Measurements from ENCODE around the gene STARD9. TPM values are rescaled to one million over a fixed set of nuclear protein-coding genes. Genes with fewer than 3 reads are reported as not detected.
A peak's percentile ranks its signal among the peaks of the same experiment; 100 is the strongest.

STARD9 gene
- total RNA-seq, 1 experiment from 2014 or later, result 5.0 TPM

- ChIA-PET CTCF (no interaction called here), RAD21 (ENCODE audit: low non-redundant PET in 1 of 2, low total read pairs in 2 of 2, uncharacterized antibody in 2 of 2, unreplicated experiment in 2 of 2) (no interaction called here), POLR2A (no interaction called here)
- DNase-seq (ENCODE audit: low read depth, low spot score), result no peak
- H3K4me1 ChIP-seq (ENCODE audit: control insufficient read depth in 1 of 2, insufficient read depth in 2 of 2, low read length in 2 of 2), result peaks cover 12 to 16% of the 10 kb centered on the region in 2 experiments; a peak in 3 of 4 replicates
- no peaks in the 10 kb centered on the region for H3K9me3 ChIP-seq (ENCODE audit: control insufficient read depth in 1 of 2, insufficient read depth in 1 of 2, low read depth in 1 of 2, low read length in 2 of 2)
- no peak for ATAC-seq
- peak overlapping the region; percentile 90 for H3K4me2 ChIP-seq (ENCODE audit: low read length)
- H4K20me1 ChIP-seq (ENCODE audit: insufficient read depth), result no peaks in the 10 kb centered on the region
- TF ChIP-seq RAD21 (IDR thresholded peaks at IDR 0.05; ENCODE audit: low read depth), result no peak
- TF ChIP-seq YY1 (IDR thresholded peaks at IDR 0.05; ENCODE audit: extremely low read depth, insufficient replicate concordance, low read depth, low read length), result no peak
- no peak for TF ChIP-seq POLR2A (IDR thresholded peaks at IDR 0.05; ENCODE audit: borderline replicate concordance, extremely low read depth, insufficient read depth, insufficient read length)
- TF ChIP-seq SRF (IDR thresholded peaks at IDR 0.05; ENCODE audit: low read depth), result no peak
- intact Hi-C loops (cut with micrococcal nuclease), result loop anchor here (10.0 kb wide), 1 partner anchor 549 kb away; no protein-coding TSS in a partner anchor
- H3K27ac ChIP-seq (ENCODE audit: low read depth, low read length), result no peak overlapping the region
- H3K36me3 ChIP-seq (ENCODE audit: control insufficient read depth in 1 of 2, insufficient read depth in 2 of 2, low read length in 2 of 2), result peaks cover 23 to 26% of the 10 kb centered on the region in 2 experiments
- peaks cover 7% of the 10 kb centered on the region; the same call in 1 of the 2 replicates for H3K79me2 ChIP-seq (ENCODE audit: insufficient read depth, low read length)
- peak overlapping the region; percentile 75 for H3K9ac ChIP-seq (ENCODE audit: low read length)
- peak overlapping the region; percentile 69 to 85 for H3K4me3 ChIP-seq (replicated peaks in 1 of 2; ENCODE audit: low read depth in 1 of 2, low read length in 2 of 2)
- H3K27me3 ChIP-seq (ENCODE audit: insufficient read depth, low read length), result no peaks in the 10 kb centered on the region
- TSS peak; percentile 72 for BruUV-seq (replicated peaks)
- no peak overlapping the region for H2AFZ ChIP-seq (ENCODE audit: low read depth, low read length, poor library complexity, severe bottlenecking)
- no peaks in the 10 kb centered on the region for H3K9me2 ChIP-seq (ENCODE audit: insufficient read depth)
These were observed 160.2 kb downstream of the STARD9 start for GRCh38 chr15:42735382-42736165.

GRCh38 chr15:42736178-42736792, 160.9 kb downstream of the STARD9 start:
- ChIA-PET CTCF (interaction anchor here (0.6 kb wide), 1 partner anchor 335 kb away, joined by 3 read pairs; no protein-coding TSS in a partner anchor), POLR2A (no interaction called here), RAD21 (ENCODE audit: low non-redundant PET in 1 of 2, low total read pairs in 2 of 2, uncharacterized antibody in 2 of 2, unreplicated experiment in 2 of 2) (interaction anchor here in 1 of 2 experiments (0.7 kb wide), 1 partner anchor 334 kb away, joined by 3 read pairs; no protein-coding TSS in a partner anchor)
- Histone ChIP-seq H3K27ac (ENCODE audit: low read depth, low read length) (peak overlapping the region; percentile 88), H3K79me2 (ENCODE audit: insufficient read depth, low read length) (peaks cover 7% of the 10 kb centered on the region; the same call in 1 of the 2 replicates), H3K36me3 (ENCODE audit: control insufficient read depth in 1 of 2, insufficient read depth in 2 of 2, low read length in 2 of 2) (peaks cover 21 to 22% of the 10 kb centered on the region in 2 experiments), H3K9ac (ENCODE audit: low read length) (peak overlapping the region; percentile 75), H3K4me2 (ENCODE audit: low read length) (peak overlapping the region; percentile 90), H3K9me2 (ENCODE audit: insufficient read depth) (no peaks in the 10 kb centered on the region), H3K4me1 (ENCODE audit: control insufficient read depth in 1 of 2, insufficient read depth in 2 of 2, low read length in 2 of 2) (peaks cover 12 to 16% of the 10 kb centered on the region in 2 experiments; a peak in 3 of 4 replicates), H3K27me3 (ENCODE audit: insufficient read depth, low read length) (no peaks in the 10 kb centered on the region), H3K4me3 (replicated peaks in 1 of 2; ENCODE audit: low read depth in 1 of 2, low read length in 2 of 2) (peak overlapping the region; percentile 69 to 85), H2AFZ (ENCODE audit: low read depth, low read length, poor library complexity, severe bottlenecking) (no peak overlapping the region), H3K9me3 (ENCODE audit: control insufficient read depth in 1 of 2, insufficient read depth in 1 of 2, low read depth in 1 of 2, low read length in 2 of 2) (no peaks in the 10 kb centered on the region), H4K20me1 (ENCODE audit: insufficient read depth) (no peaks in the 10 kb centered on the region)
- no peak for DNase-seq (ENCODE audit: low read depth, low spot score)
- TF ChIP-seq JUND (IDR thresholded peaks at IDR 0.05) (no peak), ZFX (IDR thresholded peaks at IDR 0.05) (no peak; the same call in 1 of the 2 replicates), POLR2AphosphoS5 (IDR thresholded peaks at IDR 0.05; ENCODE audit: low read depth, low read length) (no peak), MAX (IDR thresholded peaks at IDR 0.05) (no peak), SRF (IDR thresholded peaks at IDR 0.05; ENCODE audit: low read depth) (no peak), ATF3 (IDR thresholded peaks at IDR 0.05) (no peak), ZNF274 (IDR thresholded peaks at IDR 0.05; ENCODE audit: low read depth, low read length) (no peak), POLR2A (IDR thresholded peaks at IDR 0.05; ENCODE audit: borderline replicate concordance, extremely low read depth, insufficient read depth, insufficient read length) (no peak), EGR1 (IDR thresholded peaks at IDR 0.05; ENCODE audit: low read depth) (no peak), SP1 (IDR thresholded peaks at IDR 0.05; ENCODE audit: low read depth) (no peak), EZH2 (IDR thresholded peaks at IDR 0.05) (no peak), ZBTB33 (IDR thresholded peaks at IDR 0.05; ENCODE audit: extremely low read depth, insufficient replicate concordance, low read length) (no peak)
- ATAC-seq, result peak; percentile 36
- no TSS peak for BruUV-seq (replicated peaks)
- intact Hi-C loops (cut with micrococcal nuclease), result loop anchor here (10.0 kb wide), 1 partner anchor 549 kb away; no protein-coding TSS in a partner anchor
